ENCODE measurements around the gene HMOX2. TPM values are rescaled to one million over a fixed set of nuclear protein-coding genes. Genes with fewer than 3 reads are reported as not detected.

HMOX2 gene
- 105 and 113 TPM in 2 replicates for total RNA-seq (2014; rRNA removed; shearing (Covaris generic))

GRCh38 chr16:4475880-4476788 lies at the start of gene HMOX2:
Gene HMOX2 (plus strand): TSS chr16:4476398. CDS start chr16:4505525, 29,127 bp downstream.
- peak; percentile 96 for DNase-seq (ENCODE audit: low spot score)

GRCh38 chr16:4426722-4427372 lies 49.4 kb upstream of the HMOX2 start:
- DNase-seq (ENCODE audit: low spot score) = no peak

GRCh38 chr16:4428500-4428899 lies 47.7 kb upstream of the HMOX2 start:
- no peak for DNase-seq (ENCODE audit: low spot score)

- DNase-seq (ENCODE audit: low spot score) = no peak
Measured at GRCh38 chr16:4431023-4431422, 45.2 kb upstream of the HMOX2 start.

GRCh38 chr16:4433228-4433627 lies 43.0 kb upstream of the HMOX2 start:
- DNase-seq (ENCODE audit: low spot score) = no peak

GRCh38 chr16:4433914-4434787 lies 42.0 kb upstream of the HMOX2 start:
- no peak for DNase-seq (ENCODE audit: low spot score)

GRCh38 chr16:4435337-4436067 lies 40.7 kb upstream of the HMOX2 start:
- DNase-seq (ENCODE audit: low spot score) = no peak

GRCh38 chr16:4437366-4437765 lies 38.8 kb upstream of the HMOX2 start:
- DNase-seq (ENCODE audit: low spot score) = no peak

GRCh38 chr16:4442371-4442770 lies 33.8 kb upstream of the HMOX2 start:
- DNase-seq (ENCODE audit: low spot score) = no peak

GRCh38 chr16:4443271-4443670 lies 32.9 kb upstream of the HMOX2 start:
- no peak for DNase-seq (ENCODE audit: low spot score)

- DNase-seq (ENCODE audit: low spot score) = no peak
Measured at GRCh38 chr16:4443986-4444385, 32.2 kb upstream of the HMOX2 start.

- DNase-seq (ENCODE audit: low spot score) = no peak
Measured at GRCh38 chr16:4450430-4450829, 25.8 kb upstream of the HMOX2 start.

GRCh38 chr16:4450931-4451519 lies 25.2 kb upstream of the HMOX2 start:
- DNase-seq (ENCODE audit: low spot score) = no peak

- DNase-seq (ENCODE audit: low spot score) = no peak
Measured at GRCh38 chr16:4452674-4453073, 23.5 kb upstream of the HMOX2 start.

GRCh38 chr16:4454623-4455022 lies 21.6 kb upstream of the HMOX2 start:
- DNase-seq (ENCODE audit: low spot score) = no peak

GRCh38 chr16:4455081-4455480 lies 21.1 kb upstream of the HMOX2 start:
- no peak for DNase-seq (ENCODE audit: low spot score)

GRCh38 chr16:4455951-4456350 lies 20.2 kb upstream of the HMOX2 start:
- no peak for DNase-seq (ENCODE audit: low spot score)

GRCh38 chr16:4460936-4461249 lies 15.3 kb upstream of the HMOX2 start:
- DNase-seq (ENCODE audit: low spot score) = no peak

GRCh38 chr16:4461250-4462085 lies 14.7 kb upstream of the HMOX2 start:
- no peak for DNase-seq (ENCODE audit: low spot score)

GRCh38 chr16:4463522-4464163 lies 12.6 kb upstream of the HMOX2 start:
- no peak for DNase-seq (ENCODE audit: low spot score)

All from HT-29 (cell line).